Right lobe of liver (tissue), 4 donors: ENCODE results near the gene TMEM17.

ENCODE experiments used
- POLR2A ChIP-seq: fragments of 450-650 bp; IDR thresholded peaks from one replicate; pipeline ENCODE4 v1.6.1; 2017; ENCODE audit warnings: antibody characterized with exemption, mild to moderate bottlenecking
- TF ChIP-seq, protein P1 (sequence below), 4 donors: fragments of 200-600 bp in 3 of 4; fragments of 450-650 bp in 1 of 4; IDR thresholded peaks; one replicate each; pipeline versions ENCODE4 v1.5.1 to v1.8.0; 2016 to 2022; ENCODE audit warnings: antibody characterized with exemption in 4 of 4, mild to moderate bottlenecking in 2 of 4
- donor health status: DM: no; HTN: no; CAD: no.
- donor health status: DM: no; HTN: no; CAD: no.
- donor health status: DM: no; HTN: yes; CAD: no.

DNA sequence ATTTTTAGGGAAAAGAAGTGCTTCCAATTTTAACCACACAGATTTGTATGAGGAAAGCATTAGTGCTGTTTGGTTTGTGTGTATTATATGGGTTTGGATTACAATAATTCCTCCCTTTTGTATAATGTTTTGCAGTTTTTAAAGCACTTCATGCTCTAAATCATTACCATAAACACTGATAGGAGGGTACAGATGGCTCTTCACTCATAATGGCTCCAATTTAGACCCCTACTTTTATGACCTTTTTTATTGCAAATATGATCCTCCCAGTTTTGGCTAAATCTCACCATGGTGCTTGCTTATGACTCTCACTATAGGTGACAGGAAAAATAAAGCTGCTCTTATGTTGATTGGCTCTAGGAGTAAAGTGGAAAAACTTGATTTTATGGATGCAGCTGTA, 23.8 kb upstream of the TMEM17 start:
- TF ChIP-seq, protein P1, sequence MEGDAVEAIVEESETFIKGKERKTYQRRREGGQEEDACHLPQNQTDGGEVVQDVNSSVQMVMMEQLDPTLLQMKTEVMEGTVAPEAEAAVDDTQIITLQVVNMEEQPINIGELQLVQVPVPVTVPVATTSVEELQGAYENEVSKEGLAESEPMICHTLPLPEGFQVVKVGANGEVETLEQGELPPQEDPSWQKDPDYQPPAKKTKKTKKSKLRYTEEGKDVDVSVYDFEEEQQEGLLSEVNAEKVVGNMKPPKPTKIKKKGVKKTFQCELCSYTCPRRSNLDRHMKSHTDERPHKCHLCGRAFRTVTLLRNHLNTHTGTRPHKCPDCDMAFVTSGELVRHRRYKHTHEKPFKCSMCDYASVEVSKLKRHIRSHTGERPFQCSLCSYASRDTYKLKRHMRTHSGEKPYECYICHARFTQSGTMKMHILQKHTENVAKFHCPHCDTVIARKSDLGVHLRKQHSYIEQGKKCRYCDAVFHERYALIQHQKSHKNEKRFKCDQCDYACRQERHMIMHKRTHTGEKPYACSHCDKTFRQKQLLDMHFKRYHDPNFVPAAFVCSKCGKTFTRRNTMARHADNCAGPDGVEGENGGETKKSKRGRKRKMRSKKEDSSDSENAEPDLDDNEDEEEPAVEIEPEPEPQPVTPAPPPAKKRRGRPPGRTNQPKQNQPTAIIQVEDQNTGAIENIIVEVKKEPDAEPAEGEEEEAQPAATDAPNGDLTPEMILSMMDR (IDR thresholded peaks at IDR 0.05) = no peak
- TF ChIP-seq POLR2A = no peak
